Osteocyte (in vitro differentiated cells): ENCODE data around the gene NRXN2. TPM values are rescaled to one million over a fixed set of nuclear protein-coding genes. Genes with fewer than 3 reads are reported as not detected.

Experiments used
- DNase-seq: peaks from one replicate; pipeline ENCODE4 v3.0.0; 2021; ENCODE audit warnings: mixed read lengths; ENCODE audit not compliant: unreplicated experiment; ENCODE audit errors: extremely low spot score
- H3K27ac Mint-ChIP-seq: one replicate; pipeline ENCODE4 v1.8.0; 2021; ENCODE audit warnings: mild to moderate bottlenecking, mixed read lengths; ENCODE audit not compliant: unreplicated experiment
- H3K27me3 Mint-ChIP-seq: one replicate; pipeline ENCODE4 v1.8.0; 2021; ENCODE audit warnings: mixed read lengths; ENCODE audit not compliant: unreplicated experiment
- H3K36me3 Mint-ChIP-seq: one replicate; pipeline ENCODE4 v1.8.0; 2021; ENCODE audit warnings: mixed read lengths; ENCODE audit not compliant: unreplicated experiment
- H3K4me1 Mint-ChIP-seq: one replicate; pipeline ENCODE4 v1.8.0; 2021; ENCODE audit warnings: mixed read lengths; ENCODE audit not compliant: unreplicated experiment
- H3K4me3 Mint-ChIP-seq: one replicate; pipeline ENCODE4 v1.8.0; 2021; ENCODE audit warnings: mild to moderate bottlenecking, moderate library complexity, mixed read lengths; ENCODE audit not compliant: unreplicated experiment
- H3K9me3 Mint-ChIP-seq: one replicate; pipeline ENCODE4 v1.8.0; 2021; ENCODE audit warnings: mixed read lengths; ENCODE audit not compliant: unreplicated experiment
- CTCF ChIP-seq: fragments of 200-600 bp; sonication (generic); IDR thresholded peaks from 2 replicates; pipeline ENCODE4 v1.5.0; 2021; ENCODE audit warnings: antibody characterized with exemption, mild to moderate bottlenecking, moderate library complexity
- total RNA-seq: library from RNA; stranded (reverse); gene quantifications from 2 replicates; pipeline ENCODE4 v1.2.1, GENCODE V29; 2021

The NRXN2 gene
- total RNA-seq, 1 donor from 2014 or later = 2.6 TPM

- no peaks in the 10 kb centered on the region for H3K4me1 Mint-ChIP-seq
- H3K27ac Mint-ChIP-seq = no peak overlapping the region
- H3K9me3 Mint-ChIP-seq = no peaks in the 10 kb centered on the region
- DNase-seq = no peak
- H3K36me3 Mint-ChIP-seq = no peaks in the 10 kb centered on the region
- TF ChIP-seq CTCF = no peak
- no peak overlapping the region for H3K4me3 Mint-ChIP-seq
- H3K27me3 Mint-ChIP-seq = peaks cover 9% of the 10 kb centered on the region
Measured at GRCh38 chr11:64613648-64614047, 109.3 kb downstream of the NRXN2 start.

- DNase-seq = no peak
- peaks cover 11% of the 10 kb centered on the region for H3K27me3 Mint-ChIP-seq
Measured at GRCh38 chr11:64611869-64612646, 110.9 kb downstream of the NRXN2 start.

GRCh38 chr11:64611176-64611575 is 111.8 kb downstream of the NRXN2 start:
- Mint-ChIP-seq H3K27ac (no peak overlapping the region), H3K4me1 (no peaks in the 10 kb centered on the region)
- TF ChIP-seq CTCF = no peak

More at GRCh38 chr11:64611869-64612646, 110.9 kb downstream of the NRXN2 start:
- Mint-ChIP-seq H3K4me1 (no peaks in the 10 kb centered on the region), H3K27ac (no peak overlapping the region), H3K9me3 (no peaks in the 10 kb centered on the region), H3K4me3 (no peak overlapping the region), H3K36me3 (no peaks in the 10 kb centered on the region)
- TF ChIP-seq CTCF = no peak

GRCh38 chr11:64610596-64610995 is 112.4 kb downstream of the NRXN2 start:
- no peak for TF ChIP-seq CTCF
- H3K27me3 Mint-ChIP-seq = peaks cover 11% of the 10 kb centered on the region
- H3K36me3 Mint-ChIP-seq = no peaks in the 10 kb centered on the region
- H3K9me3 Mint-ChIP-seq = no peaks in the 10 kb centered on the region
- DNase-seq = no peak
- H3K4me3 Mint-ChIP-seq = no peak overlapping the region
- no peak overlapping the region for H3K27ac Mint-ChIP-seq
- H3K4me1 Mint-ChIP-seq = no peaks in the 10 kb centered on the region

More at GRCh38 chr11:64611176-64611575, 111.8 kb downstream of the NRXN2 start:
- Mint-ChIP-seq H3K4me3 (no peak overlapping the region), H3K36me3 (no peaks in the 10 kb centered on the region), H3K27me3 (peaks cover 11% of the 10 kb centered on the region), H3K9me3 (no peaks in the 10 kb centered on the region)
- no peak for DNase-seq

GRCh38 chr11:64609436-64610047 is 113.5 kb downstream of the NRXN2 start:
- H3K27me3 Mint-ChIP-seq = peaks cover 16% of the 10 kb centered on the region
- no peak overlapping the region for H3K27ac Mint-ChIP-seq
- H3K36me3 Mint-ChIP-seq = no peaks in the 10 kb centered on the region
- no peak overlapping the region for H3K4me3 Mint-ChIP-seq
- no peaks in the 10 kb centered on the region for H3K9me3 Mint-ChIP-seq
- no peak for DNase-seq
- no peak for TF ChIP-seq CTCF
- H3K4me1 Mint-ChIP-seq = no peaks in the 10 kb centered on the region
